GM23248 (cell line): Measurements from ENCODE around the gene STEAP3.

Experiments
- EZH2 ChIP-seq: fragments of 200-600 bp; sonication (generic); IDR thresholded peaks from 2 replicates; pipeline ENCODE4 v1.6.1; 2018; ENCODE audit warnings: antibody characterized with exemption, mild to moderate bottlenecking; ENCODE audit not compliant: insufficient read depth, poor library complexity, severe bottlenecking
- EZH2phosphoT487 ChIP-seq: fragments of 200-600 bp; sonication (generic); IDR thresholded peaks from 2 replicates; pipeline ENCODE4 v1.6.1; 2018; ENCODE audit warnings: antibody characterized with exemption, moderate library complexity, mild to moderate bottlenecking, low read depth; ENCODE audit not compliant: insufficient read depth

GRCh38 chr2:119178776-119179175 lies 44.9 kb upstream of the STEAP3 start:
- TF ChIP-seq EZH2, result no peak
- TF ChIP-seq EZH2phosphoT487, result no peak
